HG03045 (cell line): ENCODE results near the gene SP100.
"Not testable (repeated sequence)": the region's sequence is repeated elsewhere in the genome, so short reads cannot be mapped to it uniquely, and the experiment has no call there.

Experiments
- ATAC-seq: cut with Tn5 transposase; IDR thresholded peaks from one replicate; pipeline ENCODE4 v1.9.1; 2021; ENCODE audit warnings: mild to moderate bottlenecking, moderate library complexity; ENCODE audit not compliant: unreplicated experiment

The SP100 gene

DNA sequence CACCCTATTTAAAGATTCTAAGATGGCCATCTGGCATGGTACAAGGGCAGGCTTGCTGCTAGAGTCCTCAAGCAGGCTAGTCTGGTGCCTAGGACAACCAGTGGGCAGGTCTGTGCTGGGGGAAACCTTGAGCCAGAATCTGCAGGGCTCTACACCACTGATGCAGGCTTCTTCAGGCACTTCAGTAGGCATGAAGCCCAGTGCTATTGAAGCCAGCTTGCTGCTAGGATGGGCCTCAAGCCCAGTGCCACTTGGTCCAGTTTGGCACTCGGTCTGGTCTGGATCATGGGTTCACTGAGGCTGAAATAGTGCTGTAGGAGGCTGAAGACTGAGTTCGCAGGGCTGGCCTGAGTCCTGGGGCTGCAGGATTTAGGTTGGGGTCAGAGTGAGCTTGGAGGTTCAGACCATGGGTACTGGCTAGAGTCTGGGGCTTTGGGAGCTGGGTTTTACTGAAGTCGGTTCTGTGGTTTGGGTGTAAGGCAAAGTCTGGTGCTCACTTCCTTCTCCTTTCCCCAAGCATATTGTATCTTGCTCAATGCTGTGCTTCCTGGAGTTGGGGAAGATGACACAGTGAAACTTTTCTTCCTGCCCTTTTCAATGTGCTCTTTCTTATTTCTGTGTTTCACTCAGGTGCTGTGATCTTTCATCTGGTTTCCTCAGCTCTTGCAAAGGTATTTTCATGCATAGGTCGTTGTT lies 41.2 kb downstream of the SP100 start:
- ATAC-seq = no peak

DNA sequence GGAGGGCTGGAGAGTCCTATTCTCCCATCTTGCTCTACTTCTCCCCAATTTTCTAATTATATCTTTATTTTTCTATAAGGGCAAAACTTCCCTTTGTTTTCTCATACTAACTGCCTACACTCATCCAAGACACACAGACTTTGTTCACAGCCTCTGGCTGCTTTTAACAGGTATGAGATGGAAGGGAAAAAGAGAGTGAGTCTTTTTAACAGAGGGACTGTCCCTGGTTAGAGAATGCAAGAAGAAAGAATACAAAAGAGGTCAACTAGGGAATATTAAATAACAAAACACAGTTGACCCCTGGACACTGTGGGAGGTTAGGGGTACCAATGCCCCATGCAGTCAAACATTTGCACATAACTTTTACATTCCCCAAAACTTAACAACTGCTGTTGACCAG lies 41.8 kb downstream of the SP100 start:
- ATAC-seq = no peak

DNA sequence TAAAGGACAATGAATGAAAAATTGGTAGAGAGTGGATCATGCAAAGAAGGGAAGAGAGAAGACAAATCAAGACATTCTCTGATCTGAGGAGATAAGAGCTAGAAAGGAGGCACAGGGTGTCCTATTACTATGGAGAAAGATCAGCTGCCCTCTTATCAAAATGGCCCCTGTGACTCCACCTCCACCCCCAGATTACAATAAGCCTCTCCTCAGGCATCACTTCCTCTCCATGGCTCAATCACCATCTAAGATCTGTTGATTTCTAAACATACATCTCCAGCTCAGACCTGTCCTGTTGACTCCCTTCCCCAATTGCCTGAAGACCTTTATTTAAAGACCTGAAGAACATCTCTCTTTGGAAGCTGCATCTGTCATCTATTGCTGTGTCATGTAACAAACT lies 43.2 kb downstream of the SP100 start:
- ATAC-seq = no peak

DNA sequence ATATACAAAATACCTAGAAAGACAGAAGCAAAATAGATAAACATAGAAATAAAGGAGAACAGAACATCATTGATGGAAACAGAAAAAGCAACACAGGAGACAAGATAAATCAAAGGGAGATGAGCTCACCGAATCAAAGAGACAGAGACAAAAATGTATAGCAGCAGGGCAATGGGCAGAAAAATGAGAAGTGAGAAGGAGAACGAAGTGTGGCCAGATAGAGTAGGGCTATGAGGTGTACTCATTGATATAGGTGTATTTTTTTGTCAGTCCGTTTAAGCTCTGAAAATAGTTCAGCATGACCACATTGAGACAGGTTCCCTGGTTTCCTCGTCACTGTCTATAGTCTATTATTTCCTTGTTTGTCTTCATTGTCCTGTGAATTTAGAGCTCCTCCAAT lies 55.1 kb downstream of the SP100 start:
- ATAC-seq = no peak

DNA sequence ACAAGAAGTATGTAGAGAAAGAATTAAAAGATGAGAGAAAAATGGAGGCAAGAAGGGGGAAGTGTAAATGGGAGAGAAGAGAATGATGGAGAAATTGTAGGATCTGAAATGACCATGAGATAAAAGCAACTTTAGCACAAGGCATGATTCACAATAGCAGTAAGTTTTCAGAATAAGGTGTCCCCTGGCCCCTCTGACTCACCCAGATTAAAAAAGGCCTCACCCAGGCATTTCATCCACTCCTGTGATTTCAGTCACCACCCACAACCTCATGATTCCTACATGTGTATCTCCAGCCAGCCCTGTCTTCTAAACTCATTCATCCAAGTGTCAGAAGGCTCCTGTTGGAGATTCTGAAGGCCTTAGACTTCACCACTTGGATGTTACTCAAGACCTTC lies 56.6 kb downstream of the SP100 start:
- peak; percentile 66 for ATAC-seq

DNA sequence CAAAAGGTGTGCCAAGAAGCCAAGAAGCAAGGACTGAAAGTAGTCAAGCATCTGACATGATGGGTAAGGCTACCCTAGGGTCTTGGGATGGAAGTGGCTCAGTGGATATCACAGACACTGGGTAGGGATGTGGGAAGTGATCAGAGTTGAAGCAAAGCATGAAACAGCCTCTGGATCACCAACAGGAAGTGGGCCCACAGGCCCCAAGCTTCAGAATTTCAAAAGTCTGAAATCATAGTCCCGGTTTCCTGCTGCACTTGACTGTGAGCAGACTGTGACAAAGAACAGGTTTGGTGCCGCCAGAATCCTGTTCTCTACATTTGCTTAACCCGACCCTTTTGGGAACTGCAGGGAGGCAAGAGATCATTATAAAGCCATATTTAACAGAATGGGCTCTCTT lies 57.4 kb downstream of the SP100 start:
- no peak for ATAC-seq

DNA sequence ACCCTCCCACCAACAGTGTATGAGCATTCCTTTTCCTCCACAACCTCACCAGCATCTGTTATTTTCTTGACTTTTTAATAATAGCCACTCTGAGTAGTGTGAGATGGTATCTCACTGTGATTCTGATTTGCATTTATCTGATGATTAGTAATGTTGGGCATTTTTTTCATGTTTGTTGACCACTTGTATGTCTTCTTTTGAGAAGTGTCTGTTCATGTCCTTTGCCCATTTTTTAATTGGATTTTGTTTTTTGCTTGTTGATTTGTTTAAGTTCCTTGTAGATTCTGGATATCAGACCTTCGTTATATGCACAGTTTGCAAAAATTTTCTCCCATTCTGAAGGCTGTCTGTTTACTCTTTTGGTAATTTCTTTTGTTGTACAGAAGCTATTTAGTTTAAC lies 59.1 kb downstream of the SP100 start:
- no peak for ATAC-seq

DNA sequence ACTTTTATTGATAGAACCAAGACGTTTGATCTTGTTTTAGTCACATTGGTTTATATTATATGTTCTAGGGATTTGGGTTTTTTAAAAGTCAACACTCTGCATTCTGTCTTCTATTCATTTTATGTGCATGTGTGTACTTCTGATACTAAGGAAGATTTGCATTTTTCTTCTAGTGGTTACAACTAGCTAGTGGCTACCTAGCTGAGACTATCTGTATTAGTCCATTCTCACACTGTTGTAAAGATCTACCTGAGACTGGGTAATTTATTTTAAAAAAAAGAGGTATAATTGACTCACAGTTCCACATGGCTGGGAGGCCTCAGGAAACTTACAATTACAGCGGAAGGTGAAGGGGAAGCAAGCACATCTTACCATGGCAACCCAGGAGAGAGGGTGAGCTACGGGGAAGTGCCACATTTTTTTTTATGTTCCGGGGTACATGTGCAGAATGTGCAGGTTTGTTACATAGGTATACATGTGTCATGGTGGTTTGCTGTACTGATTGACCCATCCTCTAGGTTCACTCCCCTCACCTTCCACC lies 69.9 kb downstream of the SP100 start:
- ATAC-seq = no peak

DNA sequence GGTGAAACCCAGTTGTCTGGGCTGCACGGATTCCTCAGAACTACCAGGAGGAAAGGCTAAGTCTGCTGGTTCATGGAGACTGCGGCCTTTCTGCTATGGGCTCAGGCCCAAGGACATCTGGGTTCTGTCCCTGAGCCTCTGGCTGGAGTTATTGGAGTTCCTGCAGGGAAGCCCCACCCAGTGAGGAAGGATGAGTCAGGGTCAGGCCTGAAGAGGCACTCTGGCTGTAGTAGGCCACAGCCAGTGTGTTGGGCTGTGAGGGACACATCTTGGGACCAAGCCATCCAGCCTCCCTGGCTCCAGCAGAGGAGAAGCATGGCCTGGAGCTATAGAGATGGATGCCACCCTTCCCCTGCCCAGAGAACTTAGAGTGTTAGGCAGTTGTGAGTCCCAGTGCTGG lies 75.2 kb downstream of the SP100 start:
- ATAC-seq = not testable (repeated sequence)

DNA sequence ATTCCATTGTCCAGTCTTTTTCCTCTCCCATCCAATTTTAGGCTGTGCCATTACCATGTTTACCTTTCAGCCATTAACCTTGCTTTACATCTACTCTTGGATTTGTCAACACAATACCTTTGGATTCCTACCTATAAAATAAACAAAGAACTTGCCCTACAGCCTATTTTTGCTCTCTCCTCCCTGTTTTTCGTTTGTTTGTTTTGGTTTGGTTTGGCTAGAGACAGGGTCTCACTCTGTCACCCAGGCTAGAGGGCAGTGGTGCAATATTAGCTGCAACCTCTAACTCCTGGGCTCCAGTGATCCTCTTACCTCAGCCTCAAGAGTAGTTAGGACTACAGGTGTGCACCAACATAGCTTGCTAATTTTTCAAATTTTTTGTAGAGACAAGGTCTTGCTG lies 76.1 kb downstream of the SP100 start:
- no peak for ATAC-seq

DNA sequence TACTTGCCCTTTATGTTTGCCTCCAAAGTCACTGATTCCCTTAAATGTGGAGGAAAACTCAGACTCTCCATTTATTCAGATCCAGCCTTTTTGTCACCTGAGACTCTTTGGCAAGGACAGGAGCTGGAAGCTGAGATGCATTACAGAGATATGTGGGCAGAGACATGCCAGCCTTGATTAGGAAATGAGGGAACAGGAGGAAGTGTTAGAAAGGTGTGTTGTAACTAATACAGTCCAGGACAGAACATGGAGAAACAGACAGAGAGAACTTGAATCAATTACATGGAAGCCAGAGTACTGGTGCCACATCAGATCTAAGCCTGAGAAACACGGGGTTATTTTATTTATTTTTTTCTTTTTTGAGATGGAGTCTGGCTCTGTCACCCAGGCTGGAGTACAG lies 79.0 kb downstream of the SP100 start:
- ATAC-seq = no peak

DNA sequence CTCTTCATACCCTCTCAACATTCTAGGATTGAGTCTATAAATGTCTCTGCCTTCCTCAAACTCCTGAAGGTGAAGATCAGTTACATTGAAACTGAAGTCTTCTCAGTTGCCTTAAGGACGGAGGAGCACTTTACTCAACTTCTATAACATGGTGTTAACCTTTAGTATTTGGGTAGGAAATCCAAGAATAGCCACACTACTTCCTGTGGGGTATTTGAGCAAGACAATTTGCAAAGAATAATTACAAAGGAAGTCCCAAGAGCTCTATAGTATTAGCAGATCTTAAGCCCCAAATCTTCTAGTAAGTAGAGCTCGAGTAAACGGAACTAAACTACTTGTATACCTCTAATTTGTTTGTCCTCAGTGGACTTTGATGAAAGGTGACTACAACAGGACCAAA lies 80.9 kb downstream of the SP100 start:
- ATAC-seq = no peak

DNA sequence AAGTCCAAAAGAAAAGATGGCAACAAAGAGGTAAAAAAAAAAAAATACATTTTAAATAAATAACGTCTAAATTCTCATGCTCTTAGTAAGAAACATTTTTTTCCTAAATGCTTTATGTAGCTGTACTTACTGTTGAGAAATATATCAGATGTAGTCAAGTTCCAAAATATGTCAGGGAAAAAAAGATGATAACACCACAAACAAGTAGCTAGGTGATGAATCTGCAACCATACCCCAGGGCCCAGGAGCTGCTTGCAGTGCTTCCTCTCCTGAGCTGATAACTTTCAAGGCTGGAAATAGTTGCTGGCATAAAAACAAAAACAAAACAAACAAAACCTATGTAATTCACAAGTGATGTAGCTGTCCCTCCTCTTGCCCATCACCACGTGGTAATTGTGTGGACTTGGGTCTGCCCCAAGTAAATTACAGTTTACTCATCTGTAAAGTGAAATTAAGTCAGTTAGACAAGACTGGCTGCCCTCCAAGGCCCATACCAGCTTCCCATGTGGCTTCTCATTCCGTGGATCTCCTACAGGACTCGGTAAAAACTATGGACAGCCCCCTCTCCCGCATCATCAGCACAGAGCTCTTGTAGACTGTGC lies 82.6 kb downstream of the SP100 start:
- no peak for ATAC-seq

DNA sequence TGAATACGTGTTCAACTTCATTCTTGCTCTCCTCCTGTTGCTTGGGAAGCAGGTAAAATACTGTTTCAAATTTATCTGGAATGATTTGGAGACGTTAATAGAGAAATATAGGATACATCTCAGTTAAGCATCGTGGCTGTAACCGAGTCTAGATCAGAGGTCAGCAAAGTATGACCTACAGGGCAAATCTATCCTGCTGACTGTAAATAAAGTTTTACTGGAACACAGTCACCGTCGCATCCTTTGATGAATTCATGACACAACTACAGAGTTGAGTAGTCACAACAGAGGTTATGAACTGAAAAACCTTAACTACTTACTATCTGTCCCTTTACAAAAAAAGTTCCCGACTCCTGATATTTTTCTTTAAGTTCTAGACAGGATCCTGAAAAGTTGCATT lies 86.6 kb downstream of the SP100 start:
- ATAC-seq = no peak

DNA sequence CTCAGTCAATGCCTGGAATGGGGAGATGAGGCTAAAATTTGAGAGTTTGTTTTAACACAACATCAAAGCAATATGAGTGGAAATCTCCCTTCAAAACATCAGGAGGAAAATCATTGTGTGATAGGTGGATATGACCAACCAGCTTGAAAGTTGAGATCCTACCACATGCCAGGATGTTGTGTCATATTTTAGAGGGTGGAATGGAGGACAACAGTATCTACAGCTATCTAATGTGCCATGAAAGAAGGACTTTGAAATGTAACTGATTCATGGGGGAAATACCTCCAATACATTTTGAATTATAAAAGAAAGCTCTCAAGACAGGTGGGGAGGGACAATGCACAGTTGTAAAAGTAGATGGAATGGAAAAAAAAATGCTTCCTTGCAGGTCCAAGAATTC lies 87.8 kb downstream of the SP100 start:
- ATAC-seq = no peak

DNA sequence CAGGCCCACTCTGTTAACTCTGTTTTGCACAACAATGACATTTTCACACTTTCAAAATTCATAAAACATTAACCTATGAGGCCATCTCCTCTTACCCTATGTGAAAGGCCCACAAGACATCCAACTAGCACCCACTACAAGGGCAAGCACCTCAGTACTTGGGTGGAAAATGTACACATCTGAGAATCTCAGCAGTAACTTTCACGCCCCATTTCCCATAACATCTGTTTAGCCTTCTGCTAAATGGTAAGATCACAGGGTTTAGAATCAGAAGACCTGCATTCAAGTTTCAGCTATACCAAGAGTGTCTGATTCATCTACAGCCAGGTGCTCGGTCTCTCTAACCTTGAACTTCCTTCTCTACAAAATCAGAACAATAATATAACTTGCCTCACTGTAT lies 89.2 kb downstream of the SP100 start:
- peak; percentile 50 for ATAC-seq

DNA sequence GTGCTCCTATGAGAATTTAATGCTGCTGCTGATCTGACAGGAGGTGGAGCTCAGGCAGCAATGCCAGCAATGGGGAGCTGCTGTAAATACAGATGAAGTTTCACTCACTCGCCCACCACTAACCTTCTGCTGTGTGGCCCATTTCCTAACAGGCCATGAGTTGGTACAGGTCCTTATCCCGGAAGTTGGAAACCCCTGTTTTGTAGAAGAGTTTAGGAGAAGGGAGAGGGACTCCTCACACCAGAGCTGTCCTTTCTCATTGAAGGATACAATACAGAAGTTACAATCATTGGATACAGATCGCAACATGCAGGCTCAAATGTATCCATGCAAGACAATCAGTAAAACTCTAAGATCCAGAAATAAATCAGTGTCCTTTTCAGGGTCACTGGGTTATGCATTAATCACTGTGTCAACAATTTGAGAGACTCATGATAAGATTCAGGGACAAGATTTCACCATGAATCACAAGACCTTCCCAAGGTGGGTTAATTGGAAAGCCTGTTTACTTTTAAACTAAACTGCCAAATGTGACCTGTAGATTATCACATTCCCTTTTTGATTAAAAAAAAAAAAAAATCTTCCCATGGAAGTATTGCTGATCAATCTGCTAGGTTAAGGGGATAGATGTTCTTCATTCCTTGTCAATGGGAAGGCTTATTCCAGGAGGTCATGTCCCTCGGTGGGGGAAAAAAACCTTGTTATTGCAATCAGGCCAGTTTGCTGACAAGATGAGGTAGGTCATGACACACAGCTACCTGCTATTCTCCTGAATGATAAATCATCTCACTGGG lies 97.2 kb downstream of the SP100 start:
- ATAC-seq = no peak

DNA sequence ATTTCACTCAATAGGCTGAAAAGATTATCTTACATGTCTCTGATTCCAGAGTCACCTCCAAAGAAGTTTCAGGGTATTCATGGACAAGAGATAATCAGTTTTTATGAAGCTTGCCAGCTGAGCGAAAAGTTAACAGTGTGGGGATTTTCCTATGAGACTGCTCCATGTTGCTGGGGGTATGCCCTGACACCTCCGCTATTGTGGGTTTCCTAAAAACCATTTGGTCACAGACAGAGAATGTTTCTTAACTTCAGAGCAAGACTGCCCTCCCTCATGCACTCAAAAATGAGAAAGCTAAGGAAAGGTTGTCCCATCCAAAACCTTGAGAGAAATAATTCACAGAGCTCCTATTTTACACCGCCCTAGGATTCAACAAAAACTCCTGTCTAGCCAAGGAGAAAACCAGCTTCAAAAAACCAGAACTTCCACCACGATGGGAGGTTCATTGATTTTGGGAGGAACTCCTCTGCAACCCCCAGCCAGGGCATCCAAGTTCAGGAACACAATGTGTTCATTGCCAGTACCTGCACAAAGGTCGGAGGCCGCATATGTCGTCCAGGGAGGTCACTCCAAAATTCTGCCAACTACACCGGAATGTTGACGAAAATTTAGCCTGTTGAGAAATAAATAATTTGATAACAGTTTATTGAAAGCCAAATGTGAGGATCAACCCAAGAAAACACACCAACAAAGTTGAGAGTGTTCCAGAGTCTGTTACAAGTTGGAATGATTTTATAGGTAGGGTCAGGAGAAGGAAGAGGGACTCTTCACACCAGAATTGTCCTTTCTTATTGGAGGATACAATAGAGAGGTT lies 104.3 kb downstream of the SP100 start:
- no peak for ATAC-seq

DNA sequence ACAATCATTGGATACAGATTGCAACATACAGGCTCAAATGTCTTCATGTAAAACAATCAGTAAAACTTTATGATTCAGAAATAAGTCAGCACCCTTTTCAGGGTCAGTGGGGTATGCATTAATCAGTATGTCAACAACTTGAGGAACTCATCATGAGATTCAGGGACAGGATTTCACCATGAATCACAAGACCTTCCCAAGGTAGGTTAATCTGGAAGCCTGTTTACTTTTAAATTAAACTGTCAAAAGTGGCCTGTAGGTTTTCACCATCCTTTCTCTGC lies 104.8 kb downstream of the SP100 start:
- no peak for ATAC-seq

DNA sequence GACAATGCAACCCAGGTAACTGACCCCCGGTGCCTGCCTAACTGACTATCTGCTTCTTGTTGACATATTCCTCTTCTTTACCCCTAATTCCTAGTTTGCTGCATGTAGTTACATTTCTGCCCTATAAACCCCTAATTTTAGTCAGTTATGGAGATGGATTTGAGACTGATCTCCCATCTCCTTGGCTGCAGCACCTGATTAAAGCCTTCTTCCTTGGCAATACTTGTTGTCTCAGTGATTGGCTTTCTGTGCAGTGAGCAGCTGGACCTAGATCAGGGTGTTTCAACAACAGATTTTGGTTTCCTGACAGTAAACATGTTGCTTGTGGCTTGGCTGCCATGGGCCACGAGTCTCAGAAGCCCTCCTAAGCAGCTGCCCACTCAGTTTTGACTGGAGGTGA lies 105.4 kb downstream of the SP100 start:
- no peak for ATAC-seq

DNA sequence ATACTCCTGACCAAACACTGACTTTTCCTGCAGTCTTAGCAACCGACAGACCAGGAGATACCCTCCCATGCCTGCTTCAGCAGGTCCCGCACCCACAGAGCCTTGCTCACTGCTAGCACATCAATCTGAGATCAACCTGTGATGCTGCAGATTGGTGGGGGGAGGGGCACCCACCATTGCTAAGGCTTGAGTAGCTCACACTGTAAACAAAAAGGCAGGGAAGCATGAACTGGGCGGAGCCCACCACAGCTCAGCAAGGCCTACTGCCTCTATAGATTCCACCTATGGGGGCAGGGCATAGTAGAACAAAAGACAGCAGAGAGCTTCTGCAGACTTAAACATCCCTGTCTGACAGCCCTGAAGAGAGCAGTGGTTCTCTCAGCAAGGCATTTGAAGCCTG lies 109.7 kb downstream of the SP100 start:
- no peak for ATAC-seq
